Measurements from ENCODE around the gene FRMD8. TPM values are rescaled to one million over a fixed set of nuclear protein-coding genes. Genes with fewer than 3 reads are reported as not detected.
A peak's percentile ranks its signal among the peaks of the same experiment; 100 is the strongest.

Gene FRMD8
- total and polyA plus RNA-seq, 2 of the 8 experiments (the other 6 are each of a cell fraction or from before 2014, with no cell fraction given): 15.0 to 19.2 TPM

DNA sequence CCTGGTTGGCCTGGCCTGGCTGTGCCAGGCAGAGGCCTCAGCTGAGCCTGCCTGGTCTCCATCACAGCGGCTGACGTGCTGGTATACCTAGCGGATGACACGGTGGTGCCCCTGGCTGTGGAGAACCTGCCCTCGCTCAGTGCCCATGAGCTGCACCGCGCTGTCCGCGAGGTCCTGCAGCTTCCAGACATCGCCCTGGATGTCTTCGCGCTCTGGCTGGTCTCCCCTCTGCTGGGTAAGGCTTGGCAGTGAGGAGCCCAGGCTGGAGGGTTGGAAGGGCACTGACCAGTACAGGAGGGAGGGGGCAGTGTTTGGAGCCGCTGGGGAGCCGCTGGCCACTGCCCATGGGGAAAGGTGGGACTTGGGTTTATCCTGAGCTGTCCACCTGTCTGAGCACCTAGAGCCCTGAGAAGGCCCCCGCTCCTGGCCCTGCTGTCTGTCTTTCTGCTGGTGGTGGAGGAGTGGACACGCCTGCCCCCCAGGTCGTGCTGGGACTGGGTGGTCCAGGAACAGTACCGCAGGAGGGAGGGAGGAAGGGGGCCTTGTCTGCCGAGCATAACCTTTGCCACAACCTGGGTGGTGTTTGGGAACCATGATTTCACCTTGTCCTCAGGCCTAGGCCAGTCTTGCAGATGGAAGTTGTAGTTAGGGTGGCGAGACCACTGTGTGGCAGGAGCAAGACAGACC, 3.0 kb downstream of the FRMD8 start:
- ChIA-PET CTCF (ENCODE audit: partially characterized antibody) (interaction anchor here (0.6 to 5.8 kb wide), 13 partner anchors 11 to 205 kb away, joined by 3 to 57 read pairs (median 8); no protein-coding TSS in a partner anchor), POLR2A (ENCODE audit: partially characterized antibody) (interaction anchor here (1.2 to 17.0 kb wide), 7 partner anchors 8 to 113 kb away, joined by 3 to 202 read pairs (median 10); partner anchors contain the start of genes MALAT1 and NEAT1)
- H3K4me1 ChIP-seq (replicated peaks in 1 of 4; ENCODE audit: control insufficient read depth in 3 of 4, insufficient read depth in 4 of 4, low read length in 3 of 4): peaks cover 0 to 14% (median 5%) of the 10 kb centered on the region in 4 experiments; a peak in 5 of 7 replicates
- H2AK5ac ChIP-seq (ENCODE audit: low read depth, low read length): no peak overlapping the region
- H3K9ac ChIP-seq (replicated peaks in 1 of 4; ENCODE audit: extremely low read depth in 1 of 4, low read depth in 3 of 4, low read length in 3 of 4): no peak overlapping the region; a peak in 2 of 7 replicates
- no peak overlapping the region for H3K18ac ChIP-seq (ENCODE audit: extremely low read depth, low read length)
- no peak overlapping the region for H2BK20ac ChIP-seq (ENCODE audit: low read length)
- peak overlapping the region; percentile 11; the same call in 1 of the 2 replicates for H4K8ac ChIP-seq (ENCODE audit: extremely low read depth, insufficient read depth, low read length)
- H2BK5ac ChIP-seq (ENCODE audit: low read depth, low read length): peak overlapping the region; percentile 36; the same call in 1 of the 2 replicates
- H3K14ac ChIP-seq (ENCODE audit: insufficient read length): no peak overlapping the region
- no peak overlapping the region for H3K27ac ChIP-seq (ENCODE audit: low read depth, low read length)
- no peak overlapping the region for H3K4ac ChIP-seq (replicated peaks; ENCODE audit: insufficient read length, low read depth, low read length)
- H3K4me2 ChIP-seq (ENCODE audit: insufficient read depth in 1 of 2, low read depth in 2 of 2, low read length in 2 of 2): no peak overlapping the region
- no peaks in the 10 kb centered on the region for H3K9me3 ChIP-seq (ENCODE audit: insufficient read depth in 2 of 2, low read depth in 1 of 2, low read length in 1 of 2)
- no peaks in the 10 kb centered on the region; a peak in 1 of 8 replicates for H3K36me3 ChIP-seq (ENCODE audit: control insufficient read depth in 2 of 4, insufficient read depth in 4 of 4, low read length in 3 of 4)
- H2BK12ac ChIP-seq (ENCODE audit: low read depth, low read length): no peak overlapping the region
- H3K79me1 ChIP-seq (ENCODE audit: low read depth, low read length): no peaks in the 10 kb centered on the region; the same call in 1 of the 2 replicates
- no peak overlapping the region for H2BK15ac ChIP-seq (ENCODE audit: low read length)
- no peak overlapping the region for H2BK120ac ChIP-seq (replicated peaks; ENCODE audit: low read depth, low read length)
- H4K20me1 ChIP-seq (replicated peaks in 1 of 2; ENCODE audit: control insufficient read depth in 1 of 2, insufficient read depth in 2 of 2, low read length in 2 of 2): peaks cover 0 to 3% of the 10 kb centered on the region in 2 experiments
- no peak overlapping the region for H2AFZ ChIP-seq (ENCODE audit: low read length)
- H3K23ac ChIP-seq (ENCODE audit: insufficient read length): no peak overlapping the region
- FAIRE-seq (no peak), DNase-seq (ENCODE audit: low read depth in 1 of 2, low spot score in 2 of 2) (no peak)
- H3K27me3 ChIP-seq (replicated peaks in 1 of 4; ENCODE audit: control insufficient read depth in 3 of 4, extremely low read depth in 1 of 4, insufficient read depth in 3 of 4, low read length in 3 of 4): 0 out of 7 replicates have a peak, but pooled peaks cover 0 to 2% (median 0%) of the 10 kb centered on the region in 4 experiments
- H3K23me2 ChIP-seq (ENCODE audit: low read depth, low read length): peaks cover 5% of the 10 kb centered on the region; the same call in 1 of the 2 replicates
- H4K5ac ChIP-seq (ENCODE audit: insufficient read length, low read depth, low read length): no peak overlapping the region
- 92% methylated on average over 18 of the region's 20 CpGs; no CpG with 5 or more reads in 1 of the 2 experiments for WGBS, 2 experiments (ENCODE audit: extremely low coverage in 1 of 2, insufficient coverage in 1 of 2, insufficient read length in 1 of 2, insufficient replicate concordance in 2 of 2, low coverage in 1 of 2, low lambda C conversion rate in 2 of 2, missing lambda C conversion rate in 1 of 2)
- no peak overlapping the region for H3K4me3 ChIP-seq (ENCODE audit: extremely low read depth in 1 of 4, insufficient read depth in 2 of 4, low read depth in 3 of 4, low read length in 4 of 4)
- H4K91ac ChIP-seq (replicated peaks; ENCODE audit: insufficient read length, low read length): peak overlapping the region; percentile 80
- H3K56ac ChIP-seq (replicated peaks; ENCODE audit: insufficient read length, low read depth, low read length): no peak overlapping the region
- no peaks in the 10 kb centered on the region for H3K79me2 ChIP-seq (ENCODE audit: control insufficient read depth in 1 of 2, insufficient read depth in 2 of 2, low read length in 2 of 2)
- TF ChIP-seq TEAD4 (IDR thresholded peaks at IDR 0.05; ENCODE audit: low read depth, low read length) (no peak), KDM1A (IDR thresholded peaks at IDR 0.05; ENCODE audit: borderline replicate concordance, low read length) (no peak), RFX5 (IDR thresholded peaks at IDR 0.05; ENCODE audit: borderline replicate concordance, low read depth, low read length) (no peak), CBX8 (IDR thresholded peaks at IDR 0.05; ENCODE audit: borderline replicate concordance, low read depth, low read length) (no peak), EGR1 (IDR thresholded peaks at IDR 0.05; ENCODE audit: borderline replicate concordance, low read depth, low read length) (no peak), CEBPB (IDR thresholded peaks at IDR 0.05; ENCODE audit: low read depth, low read length) (no peak), RBBP5 (IDR thresholded peaks at IDR 0.05; ENCODE audit: borderline replicate concordance, low read depth, low read length) (no peak), RAD21 (IDR thresholded peaks at IDR 0.05 in 1 of 2, conservative IDR thresholded peaks at IDR 0.05 in 1 of 2; ENCODE audit: low read depth in 2 of 2, low read length in 2 of 2) (no peak)
- TF ChIP-seq, protein P1, sequence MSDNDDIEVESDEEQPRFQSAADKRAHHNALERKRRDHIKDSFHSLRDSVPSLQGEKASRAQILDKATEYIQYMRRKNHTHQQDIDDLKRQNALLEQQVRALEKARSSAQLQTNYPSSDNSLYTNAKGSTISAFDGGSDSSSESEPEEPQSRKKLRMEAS (IDR thresholded peaks at IDR 0.05): no peak
- TF ChIP-seq, protein P2, sequence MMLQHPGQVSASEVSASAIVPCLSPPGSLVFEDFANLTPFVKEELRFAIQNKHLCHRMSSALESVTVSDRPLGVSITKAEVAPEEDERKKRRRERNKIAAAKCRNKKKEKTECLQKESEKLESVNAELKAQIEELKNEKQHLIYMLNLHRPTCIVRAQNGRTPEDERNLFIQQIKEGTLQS (IDR thresholded peaks at IDR 0.05; ENCODE audit: insufficient read depth, low read depth, low read length): no peak

Data from H1 (cell line).